WTC11 (cell line): ENCODE data around the gene SLC16A10. TPM values are rescaled to one million over a fixed set of nuclear protein-coding genes. Genes with fewer than 3 reads are reported as not detected.

ENCODE experiments used
- ATAC-seq: fragments of 200-7000 bp; cut with Tn5 transposase; 2 replicates; pipeline ENCODE4 v1.10.0; 2021; ENCODE audit warnings: mild to moderate bottlenecking, moderate library complexity
- CTCF ChIA-PET: fragments of 300-600 bp; sonication (Branson Sonifier 250); formaldehyde crosslinking; loops from one replicate; lab custom pipeline; 2021; ENCODE audit warnings: antibody characterized with exemption; lab: Charles Lee
- POLR2A ChIA-PET: fragments of 350-600 bp; sonication (Branson Sonifier 250); formaldehyde crosslinking; loops from one replicate; lab custom pipeline; 2021; ENCODE audit warnings: antibody characterized with exemption; lab: Charles Lee
- DNase-seq: peaks from one replicate; pipeline ENCODE4 v3.0.0; 2021; ENCODE audit warnings: low spot score
- H3K27ac Mint-ChIP-seq: 2 replicates; pipeline ENCODE4 v1.8.0; 2021; ENCODE audit warnings: mixed read lengths
- H3K27me3 Mint-ChIP-seq: 2 replicates; pipeline ENCODE4 v1.8.0; 2021; ENCODE audit warnings: low read depth, mild to moderate bottlenecking, moderate library complexity, mixed read lengths
- H3K36me3 Mint-ChIP-seq: 2 replicates; pipeline ENCODE4 v1.8.0; 2021; ENCODE audit warnings: mixed read lengths
- H3K4me1 Mint-ChIP-seq: 2 replicates; pipeline ENCODE4 v1.8.0; 2022; ENCODE audit warnings: mixed read lengths
- H3K4me3 Mint-ChIP-seq: 2 replicates; pipeline ENCODE4 v1.8.0; 2021; ENCODE audit warnings: mild to moderate bottlenecking, moderate library complexity, mixed read lengths
- H3K9me3 Mint-ChIP-seq: 2 replicates; pipeline ENCODE4 v1.8.0; 2021; ENCODE audit warnings: mixed read lengths
- AFF4 ChIP-seq: sonication (generic); formaldehyde crosslinking; IDR thresholded peaks from 2 replicates; pipeline ENCODE4 v1.8.1; 2023; ENCODE audit warnings: mild to moderate bottlenecking, missing genetic modification reagents, borderline replicate concordance
- AR ChIP-seq: fragments of 250-450 bp; sonication (Bioruptor Pico); IDR thresholded peaks from 2 replicates; pipeline ENCODE4 v1.9.0; 2021; ENCODE audit warnings: mild to moderate bottlenecking
- CREM ChIP-seq: sonication (generic); formaldehyde crosslinking; IDR thresholded peaks from 2 replicates; pipeline ENCODE4 v1.8.1; 2022; ENCODE audit warnings: mild to moderate bottlenecking, missing genetic modification reagents, moderate library complexity
- CTCF ChIP-seq: fragments of 200-600 bp; IDR thresholded peaks from 2 replicates; pipeline ENCODE4 v1.8.0; 2022; ENCODE audit warnings: antibody characterized with exemption
- E2F4 ChIP-seq: sonication (generic); formaldehyde crosslinking; IDR thresholded peaks from 2 replicates; pipeline ENCODE4 v1.8.1; 2022; ENCODE audit warnings: low read depth, mild to moderate bottlenecking, moderate library complexity, missing genetic modification reagents, borderline replicate concordance
- GRHL2 ChIP-seq: fragments of 250-450 bp; sonication (Bioruptor Pico); IDR thresholded peaks from 2 replicates; pipeline ENCODE4 v1.8.0; 2022; ENCODE audit warnings: mild to moderate bottlenecking, moderate library complexity; ENCODE audit not compliant: insufficient replicate concordance, severe bottlenecking
- SMAD3 ChIP-seq: sonication (generic); formaldehyde crosslinking; IDR thresholded peaks from 2 replicates; pipeline ENCODE4 v1.8.0; 2022; ENCODE audit warnings: missing genetic modification reagents, mild to moderate bottlenecking, borderline replicate concordance
- TEAD1 ChIP-seq: sonication (generic); formaldehyde crosslinking; IDR thresholded peaks from 2 replicates; pipeline ENCODE4 v1.8.0; 2022; ENCODE audit warnings: mild to moderate bottlenecking, missing genetic modification reagents
- ZNF138 ChIP-seq: sonication (generic); formaldehyde crosslinking; conservative IDR thresholded peaks from 2 replicates; pipeline ENCODE4 v1.8.1; 2022; ENCODE audit warnings: mild to moderate bottlenecking, moderate library complexity, missing genetic modification reagents
- ZNF263 ChIP-seq: sonication (generic); formaldehyde crosslinking; IDR thresholded peaks from 2 replicates; pipeline ENCODE4 v1.8.1; 2022; ENCODE audit warnings: low read depth, mild to moderate bottlenecking, moderate library complexity, missing genetic modification reagents
- ZSCAN18 ChIP-seq: fragments of 250-450 bp; sonication (Bioruptor Pico); IDR thresholded peaks from 2 replicates; pipeline ENCODE4 v2.1.2; 2022; ENCODE audit warnings: mild to moderate bottlenecking, moderate library complexity
- total RNA-seq: library from RNA; stranded (reverse); gene quantifications from 3 replicates; pipeline ENCODE4 v1.2.3, GENCODE V29; 2021

Gene SLC16A10
- total RNA-seq, 1 experiment from 2014 or later: 18.4 TPM

- TF ChIP-seq CTCF (no peak), AR (CRISPR knock-in tag) (no peak)
- TF ChIP-seq, all 79 proteins: peak for 0
Measured at GRCh38 chr6:111212625-111213024, 125.3 kb downstream of the SLC16A10 start (continued).

- H3K9me3 Mint-ChIP-seq: no peaks in the 10 kb centered on the region
- ChIA-PET POLR2A (no interaction called here), CTCF (interaction anchor here (0.6 to 1.1 kb wide), 2 partner anchors 42 to 44 kb away, joined by 3 read pairs; a partner anchor contains a TSS)
- no peak overlapping the region for H3K4me3 Mint-ChIP-seq
- peaks cover 8% of the 10 kb centered on the region for H3K4me1 Mint-ChIP-seq
- no peaks in the 10 kb centered on the region for H3K36me3 Mint-ChIP-seq
- ATAC-seq: no peak
- DNase-seq: no peak
- TF ChIP-seq AFF4 (CRISPR knock-in tag) (no peak), ZNF263 (CRISPR knock-in tag) (no peak), E2F4 (CRISPR knock-in tag) (no peak), TEAD1 (CRISPR knock-in tag) (no peak), ZSCAN18 (CRISPR knock-in tag) (no peak), ZNF138 (CRISPR knock-in tag) (no peak), SMAD3 (CRISPR knock-in tag) (no peak), CREM (CRISPR knock-in tag) (no peak), AR (CRISPR knock-in tag) (no peak), GRHL2 (CRISPR knock-in tag) (no peak)
- no peaks in the 10 kb centered on the region for H3K27me3 Mint-ChIP-seq
- no peak overlapping the region for H3K27ac Mint-ChIP-seq
Measured at GRCh38 chr6:111215131-111215530, 127.8 kb downstream of the SLC16A10 start.
